WERI-Rb-1 (cell line): ENCODE data around the gene SULT1E1.

Experiments used
- DNase-seq: peaks from one replicate; pipeline ENCODE4 v3.0.0-alpha.2; 2020
- H3K27ac ChIP-seq: fragments of 250-450 bp; sonication (Bioruptor Pico); 2 replicates; pipeline ENCODE4 v1.5.1; 2020; ENCODE audit warnings: mild to moderate bottlenecking, moderate library complexity
- H3K27me3 ChIP-seq: fragments of 250-450 bp; sonication (Bioruptor Pico); 2 replicates; pipeline ENCODE4 v1.5.1; 2021; ENCODE audit warnings: mild to moderate bottlenecking, low read depth, moderate library complexity; ENCODE audit not compliant: insufficient read depth, severe bottlenecking
- H3K36me3 ChIP-seq: fragments of 250-450 bp; sonication (Bioruptor Pico); 2 replicates; pipeline ENCODE4 v1.5.1; 2020; ENCODE audit warnings: mild to moderate bottlenecking, moderate library complexity
- H3K4me3 ChIP-seq: 2 replicates; pipeline ENCODE4 v1.5.1; 2011; ENCODE audit warnings: low read depth, mild to moderate bottlenecking, control low read depth, low read length
- H3K9me3 ChIP-seq: fragments of 250-450 bp; sonication (Bioruptor Pico); 2 replicates; pipeline ENCODE4 v1.5.1; 2021; ENCODE audit warnings: mild to moderate bottlenecking, moderate library complexity; ENCODE audit not compliant: severe bottlenecking
- CTCF ChIP-seq: IDR thresholded peaks from 2 replicates; pipeline ENCODE4 v1.5.1; 2011; ENCODE audit warnings: low read depth, mild to moderate bottlenecking, control low read depth, inconsistent platforms, low read length

Gene SULT1E1

GRCh38 chr4:69858690-69859089 lies 1.3 kb downstream of the SULT1E1 start:
- no peak for DNase-seq
- Histone ChIP-seq H3K27ac (no peak overlapping the region), H3K4me3 (no peak overlapping the region), H3K27me3 (no peaks in the 10 kb centered on the region), H3K9me3 (no peaks in the 10 kb centered on the region), H3K36me3 (no peaks in the 10 kb centered on the region)
- no peak for TF ChIP-seq CTCF

- TF ChIP-seq CTCF, result no peak
- H3K9me3 ChIP-seq, result no peaks in the 10 kb centered on the region
- no peak for DNase-seq
- no peaks in the 10 kb centered on the region for H3K27me3 ChIP-seq
- H3K36me3 ChIP-seq, result no peaks in the 10 kb centered on the region
- no peak overlapping the region for H3K27ac ChIP-seq
- no peak overlapping the region for H3K4me3 ChIP-seq
These were observed 4.1 kb downstream of the SULT1E1 start for GRCh38 chr4:69855822-69856221.

GRCh38 chr4:69849969-69850368 lies 10.0 kb downstream of the SULT1E1 start:
- H3K4me3 ChIP-seq, result no peak overlapping the region
- no peak overlapping the region for H3K27ac ChIP-seq
- DNase-seq, result no peak
- no peaks in the 10 kb centered on the region for H3K27me3 ChIP-seq
- H3K36me3 ChIP-seq, result no peaks in the 10 kb centered on the region
- no peak for TF ChIP-seq CTCF
- no peaks in the 10 kb centered on the region for H3K9me3 ChIP-seq

GRCh38 chr4:69849297-69849696 lies 10.6 kb downstream of the SULT1E1 start:
- TF ChIP-seq CTCF, result no peak
- no peaks in the 10 kb centered on the region for H3K27me3 ChIP-seq
- no peak overlapping the region for H3K4me3 ChIP-seq
- H3K27ac ChIP-seq, result no peak overlapping the region
- DNase-seq, result no peak
- no peaks in the 10 kb centered on the region for H3K9me3 ChIP-seq
- H3K36me3 ChIP-seq, result no peaks in the 10 kb centered on the region

GRCh38 chr4:69848028-69848427 lies 11.9 kb downstream of the SULT1E1 start:
- no peaks in the 10 kb centered on the region for H3K9me3 ChIP-seq
- no peak for TF ChIP-seq CTCF
- H3K4me3 ChIP-seq, result no peak overlapping the region
- no peak for DNase-seq
- no peaks in the 10 kb centered on the region for H3K36me3 ChIP-seq
- H3K27me3 ChIP-seq, result no peaks in the 10 kb centered on the region
- no peak overlapping the region for H3K27ac ChIP-seq

GRCh38 chr4:69843932-69844331 lies 16.0 kb downstream of the SULT1E1 start:
- no peak for DNase-seq
- H3K27me3 ChIP-seq, result no peaks in the 10 kb centered on the region
- H3K36me3 ChIP-seq, result no peaks in the 10 kb centered on the region

More at GRCh38 chr4:69843932-69844331, 16.0 kb downstream of the SULT1E1 start:
- no peaks in the 10 kb centered on the region for H3K9me3 ChIP-seq
- no peak overlapping the region for H3K27ac ChIP-seq
- no peak overlapping the region for H3K4me3 ChIP-seq
- TF ChIP-seq CTCF, result no peak
